ENCODE data around the gene ACOXL.

Gene ACOXL

DNA sequence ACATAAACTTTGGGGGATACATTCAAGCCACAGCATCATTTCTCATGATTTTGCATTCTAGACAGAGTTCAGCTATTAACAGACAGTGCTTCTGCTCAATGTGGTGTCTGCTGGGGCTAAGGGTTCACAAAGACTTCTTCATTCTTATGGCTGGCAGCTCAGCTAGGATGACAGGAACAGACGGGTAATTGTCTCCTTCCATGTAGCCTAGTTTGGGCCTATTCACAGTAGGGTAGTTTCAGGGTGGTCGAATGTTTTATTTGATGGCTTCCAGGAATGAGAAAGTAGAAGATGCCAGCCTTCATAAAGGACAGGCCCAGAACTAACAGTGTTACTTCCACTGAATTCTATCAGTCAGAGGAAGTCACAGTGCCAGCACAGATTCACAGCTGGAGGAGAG is 362.3 kb downstream of the ACOXL start:
- no peak overlapping the region for H3K4me3 ChIP-seq (ENCODE audit: low read depth, low read length)

DNA sequence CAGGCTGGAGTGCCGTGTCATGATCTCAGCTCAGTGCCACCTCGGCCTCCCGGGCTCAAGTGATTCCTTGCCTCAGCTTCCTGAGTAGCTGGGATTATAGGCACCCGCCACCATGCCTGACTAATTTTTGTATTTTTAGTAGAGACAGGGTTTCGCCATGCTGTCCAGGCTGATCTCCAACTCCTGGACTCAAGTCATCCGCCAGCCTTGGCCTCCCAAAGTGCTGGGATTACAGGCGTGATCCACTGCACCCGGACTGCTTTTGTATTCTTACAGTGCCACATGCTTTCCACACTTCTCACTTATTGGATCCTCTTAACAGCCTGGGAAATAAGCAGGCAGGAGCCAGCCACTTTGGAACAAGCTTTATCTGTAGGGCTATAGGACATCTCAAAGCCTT is 363.1 kb downstream of the ACOXL start:
- no peak overlapping the region for H3K4me3 ChIP-seq (ENCODE audit: low read depth, low read length)

DNA sequence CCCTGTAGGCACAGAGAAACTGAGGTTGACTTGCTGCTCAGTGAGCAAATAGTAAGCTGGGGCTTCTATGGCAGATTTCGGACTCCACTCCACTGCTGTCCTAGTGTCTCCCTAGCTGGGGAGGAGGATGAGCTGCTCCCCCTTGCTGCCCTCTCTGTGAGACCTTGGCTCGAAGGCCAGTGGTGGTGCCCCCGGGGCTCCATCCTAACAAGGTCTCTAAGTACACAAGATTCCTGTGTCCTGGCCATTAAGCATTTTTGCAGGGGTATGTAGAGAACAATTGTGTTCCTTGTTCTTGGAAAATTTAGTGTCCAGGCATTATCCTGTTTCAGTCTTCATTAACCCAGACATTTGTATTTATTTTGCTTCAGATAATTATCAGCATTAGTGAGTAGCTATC is 367.0 kb downstream of the ACOXL start:
- no peak overlapping the region for H3K4me3 ChIP-seq (ENCODE audit: low read depth, low read length)

DNA sequence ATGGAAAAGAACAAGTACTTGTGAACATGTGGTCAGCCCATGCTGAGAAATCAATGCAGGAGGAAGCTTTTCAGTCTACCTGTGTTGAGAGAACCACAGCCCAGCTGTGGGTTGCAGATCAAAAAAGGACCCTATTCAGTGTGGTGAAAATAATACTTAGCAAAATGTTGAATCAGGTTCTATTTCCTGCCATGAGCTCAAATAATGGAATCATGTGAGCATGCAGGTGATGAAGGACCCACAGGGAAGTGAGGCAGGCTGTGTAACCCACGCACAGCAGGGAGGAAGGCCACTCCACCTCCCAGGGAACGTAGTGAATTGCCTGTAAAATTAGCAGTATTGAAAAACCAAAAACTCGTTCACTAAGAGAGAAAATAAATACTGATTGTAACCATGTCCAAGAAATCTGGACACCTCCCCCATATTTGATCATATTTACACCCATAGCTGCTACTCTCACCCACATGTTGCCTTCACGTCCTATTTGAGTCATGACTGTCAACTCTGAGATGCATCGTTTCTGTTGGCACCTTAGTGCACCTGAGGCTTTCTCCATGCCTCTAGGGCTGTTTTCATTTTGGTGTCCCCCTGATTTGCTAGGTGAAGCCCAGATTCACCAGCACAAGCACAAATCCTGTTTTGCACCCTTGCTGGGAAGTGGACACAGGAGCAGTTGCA is 367.9 kb downstream of the ACOXL start:
- no peak overlapping the region for H3K4me3 ChIP-seq (ENCODE audit: low read depth, low read length)

DNA sequence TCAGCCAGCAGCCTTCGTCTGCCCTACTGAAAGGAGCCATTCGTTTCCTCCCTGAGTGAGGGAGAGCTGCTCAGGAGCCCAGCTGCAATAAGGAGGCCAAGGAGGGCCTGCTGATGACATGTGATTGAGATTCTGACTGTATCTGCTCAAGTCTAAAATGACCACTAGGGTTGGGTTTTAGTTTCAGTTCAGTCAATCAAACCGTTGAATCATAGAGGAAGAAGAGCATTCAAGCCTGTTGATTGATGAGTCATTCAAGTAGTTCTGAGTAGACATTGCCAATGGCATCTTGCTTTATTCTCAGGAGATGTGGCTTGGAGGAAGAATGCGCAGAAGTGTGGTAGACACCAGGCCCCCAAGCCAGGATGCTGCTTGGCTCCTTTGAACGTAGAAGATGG is 368.4 kb downstream of the ACOXL start:
- no peak overlapping the region for H3K4me3 ChIP-seq (ENCODE audit: low read depth, low read length)

DNA sequence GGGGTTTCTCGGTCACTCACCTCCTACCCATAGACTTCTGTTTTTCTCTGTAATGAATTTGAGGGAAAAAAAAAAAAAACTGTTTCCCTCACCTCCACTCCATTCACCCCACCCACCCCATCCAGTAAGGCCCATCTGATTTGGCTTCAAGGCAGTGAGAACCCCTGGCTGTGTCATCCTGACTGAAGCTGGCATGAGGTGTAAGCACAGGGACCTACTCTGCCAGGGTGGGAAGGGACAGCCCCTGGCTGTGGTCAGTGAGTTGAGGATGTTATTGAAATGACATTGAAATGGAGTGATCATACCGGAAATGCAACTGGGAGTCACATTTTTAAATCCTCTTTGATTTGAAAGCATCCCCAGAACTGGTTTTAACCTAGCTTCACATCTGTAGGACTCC is 369.2 kb downstream of the ACOXL start:
- H3K4me3 ChIP-seq (ENCODE audit: low read depth, low read length): no peak overlapping the region

DNA sequence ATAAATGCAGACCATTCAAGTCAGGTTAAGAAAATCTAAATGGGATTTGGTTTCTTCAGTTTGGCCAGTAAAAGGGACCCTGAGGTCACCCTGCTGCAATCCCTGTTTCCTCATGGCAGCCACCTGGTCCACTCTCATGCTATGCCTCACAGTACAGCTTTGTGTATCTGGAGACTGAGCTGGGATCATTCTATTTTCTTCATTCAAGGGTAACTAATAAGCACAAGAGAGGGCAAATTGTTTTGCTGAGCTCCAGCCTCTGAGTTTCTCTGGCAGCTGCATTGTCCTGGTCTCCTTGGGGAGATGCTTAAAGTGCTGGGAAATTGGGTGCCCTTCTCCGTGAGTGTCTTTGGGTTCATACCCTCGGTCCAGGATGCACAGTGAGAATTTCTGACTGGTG is 369.8 kb downstream of the ACOXL start:
- H3K4me3 ChIP-seq (ENCODE audit: low read depth, low read length): no peak overlapping the region

DNA sequence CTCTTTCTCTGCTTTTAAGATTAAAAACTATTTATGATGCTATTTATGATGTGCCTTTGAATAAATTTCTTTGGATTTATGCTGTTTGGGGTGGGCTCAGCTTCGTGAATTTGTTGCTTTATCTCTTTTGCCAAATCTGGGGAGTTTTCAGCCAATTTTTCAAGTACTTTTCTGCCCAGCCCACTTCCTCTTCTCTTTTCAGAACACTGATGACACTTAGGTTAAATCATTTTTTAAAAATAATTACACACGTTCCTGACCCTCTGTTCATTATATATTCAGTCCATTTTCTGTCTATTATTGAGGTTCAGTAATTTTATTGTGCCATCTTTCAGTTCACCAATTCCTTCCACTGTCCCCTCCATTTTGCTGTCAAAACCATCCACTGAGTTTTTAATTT is 373.6 kb downstream of the ACOXL start:
- no peak overlapping the region for H3K4me3 ChIP-seq (ENCODE audit: low read depth, low read length)

DNA sequence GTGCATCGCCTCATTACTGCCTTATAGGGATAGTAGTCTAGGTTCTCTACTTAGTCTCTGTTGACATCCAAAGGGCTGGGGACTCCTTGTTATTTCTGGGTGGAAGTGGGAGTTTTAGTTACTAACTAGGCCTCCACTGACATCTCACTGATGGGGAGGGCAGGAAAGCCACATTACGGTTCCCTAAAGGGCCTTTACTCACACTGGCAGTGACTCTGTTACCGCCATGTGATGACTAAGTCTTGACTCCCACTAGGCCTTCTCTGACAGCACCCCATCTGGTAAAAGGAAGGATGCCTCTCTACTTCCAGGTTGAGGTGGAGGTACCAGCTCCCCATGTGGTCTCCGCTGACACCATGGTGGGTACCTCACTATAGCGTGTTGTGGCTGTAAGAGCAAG is 374.3 kb downstream of the ACOXL start:
- H3K4me3 ChIP-seq (ENCODE audit: low read depth, low read length): no peak overlapping the region

DNA sequence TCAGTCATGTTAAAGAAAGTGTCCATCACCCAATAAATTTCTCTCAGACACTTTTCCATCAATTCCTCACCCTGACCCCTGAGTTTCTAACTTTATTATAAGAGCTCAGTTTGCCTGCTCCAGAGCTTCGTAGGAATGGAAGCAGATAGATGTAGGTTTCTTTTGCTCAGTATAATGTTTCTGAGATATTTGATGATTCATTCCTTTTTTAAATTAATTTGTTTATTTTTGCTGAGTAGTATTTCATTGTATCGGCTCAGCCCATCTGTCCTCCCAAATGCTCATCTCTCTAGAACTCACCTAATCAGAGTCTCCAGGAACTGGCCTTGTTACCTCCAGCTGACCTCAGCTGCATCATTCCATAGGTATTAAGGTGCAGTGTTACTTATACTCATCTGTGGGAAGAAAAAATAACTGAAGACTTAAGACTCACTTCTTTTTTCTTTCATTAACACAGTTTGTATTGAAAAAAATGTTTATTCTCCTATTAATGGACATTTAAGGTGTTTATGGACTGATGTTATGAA is 376.4 kb downstream of the ACOXL start:
- no peak overlapping the region for H3K4me3 ChIP-seq (ENCODE audit: low read depth, low read length)

DNA sequence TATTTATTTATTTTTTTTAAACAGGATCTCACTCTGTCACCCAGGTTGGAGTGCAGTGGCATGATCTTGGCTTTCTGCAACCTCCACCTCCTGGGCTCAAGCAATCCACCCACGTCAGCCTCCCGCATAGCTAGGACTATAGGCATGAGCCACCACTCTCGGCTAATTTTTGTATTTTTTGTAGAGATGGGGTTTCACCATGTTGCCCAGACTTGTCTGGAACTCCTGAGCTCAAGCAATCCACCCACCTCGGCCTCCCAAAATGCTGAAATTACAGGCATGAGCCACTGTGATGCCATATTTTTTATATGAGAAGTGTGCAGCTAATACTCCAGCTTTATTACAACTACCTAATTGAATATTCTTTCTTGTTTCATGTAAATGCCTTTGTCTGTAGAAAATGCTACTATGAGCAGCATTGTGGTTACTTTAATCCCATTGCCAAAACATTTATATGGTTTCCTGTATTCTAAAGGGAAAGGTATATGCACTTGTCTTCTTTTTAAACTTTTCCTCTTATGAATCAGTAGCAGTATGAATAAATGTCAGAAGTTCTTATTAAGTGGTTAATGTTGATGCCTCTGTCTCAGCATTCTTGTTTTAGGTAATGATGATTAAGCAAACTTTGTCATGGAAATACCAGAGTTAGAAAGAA is 378.9 kb downstream of the ACOXL start:
- H3K4me3 ChIP-seq (ENCODE audit: low read depth, low read length): no peak overlapping the region

DNA sequence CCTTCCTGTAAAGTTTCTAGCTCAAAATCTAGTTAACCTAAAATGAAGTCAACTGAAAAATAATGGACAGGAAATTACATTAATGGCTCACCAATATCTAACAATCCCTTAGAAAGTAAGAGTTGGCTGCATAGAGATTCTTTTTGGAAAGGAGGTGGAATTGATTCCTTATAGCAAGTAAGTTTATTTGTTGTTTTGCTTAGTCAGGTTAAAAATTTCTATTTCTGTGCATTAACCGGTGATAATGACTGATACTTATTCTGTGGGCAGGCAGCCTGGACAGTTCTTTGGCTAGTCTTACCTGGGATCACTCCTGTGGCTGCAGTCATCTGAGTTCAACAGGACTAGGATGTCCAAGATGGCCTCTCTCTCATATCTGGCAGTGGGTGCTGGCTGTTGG is 381.5 kb downstream of the ACOXL start:
- H3K4me3 ChIP-seq (ENCODE audit: low read depth, low read length): no peak overlapping the region

DNA sequence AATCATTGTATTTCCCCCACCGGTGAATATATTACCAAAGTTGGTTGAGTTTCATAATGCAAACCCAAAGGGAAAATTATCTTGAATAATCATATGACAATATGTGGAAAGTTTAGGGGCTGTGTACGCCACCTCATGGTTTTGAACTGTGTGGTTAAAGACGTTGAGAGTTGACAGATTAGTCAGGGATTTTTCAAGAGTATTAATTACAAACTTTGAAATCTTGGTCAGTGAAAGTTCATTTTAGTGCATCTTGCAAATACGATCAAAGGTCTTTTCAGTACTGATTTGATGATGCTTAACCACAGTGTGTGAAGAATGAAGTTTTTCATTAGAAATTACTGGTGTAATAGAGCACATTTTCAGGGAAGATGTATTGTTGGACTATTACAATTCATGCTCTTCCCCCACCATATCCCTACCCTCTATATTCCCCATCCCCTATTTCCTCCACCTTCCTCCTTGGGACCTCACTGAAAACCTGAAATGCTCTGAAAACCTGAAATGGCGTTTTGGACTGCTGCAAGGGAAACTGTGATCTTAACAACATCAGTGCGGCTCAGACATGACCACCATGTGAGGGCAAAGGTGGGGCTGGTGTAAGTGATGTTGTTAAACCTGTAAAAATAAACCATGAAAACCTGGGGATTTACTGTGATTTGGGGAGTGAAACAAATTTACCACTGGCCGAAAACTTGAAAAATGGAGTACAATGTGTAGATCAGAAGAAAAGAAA is 383.8 kb downstream of the ACOXL start:
- no peak overlapping the region for H3K4me3 ChIP-seq (ENCODE audit: low read depth, low read length)

DNA sequence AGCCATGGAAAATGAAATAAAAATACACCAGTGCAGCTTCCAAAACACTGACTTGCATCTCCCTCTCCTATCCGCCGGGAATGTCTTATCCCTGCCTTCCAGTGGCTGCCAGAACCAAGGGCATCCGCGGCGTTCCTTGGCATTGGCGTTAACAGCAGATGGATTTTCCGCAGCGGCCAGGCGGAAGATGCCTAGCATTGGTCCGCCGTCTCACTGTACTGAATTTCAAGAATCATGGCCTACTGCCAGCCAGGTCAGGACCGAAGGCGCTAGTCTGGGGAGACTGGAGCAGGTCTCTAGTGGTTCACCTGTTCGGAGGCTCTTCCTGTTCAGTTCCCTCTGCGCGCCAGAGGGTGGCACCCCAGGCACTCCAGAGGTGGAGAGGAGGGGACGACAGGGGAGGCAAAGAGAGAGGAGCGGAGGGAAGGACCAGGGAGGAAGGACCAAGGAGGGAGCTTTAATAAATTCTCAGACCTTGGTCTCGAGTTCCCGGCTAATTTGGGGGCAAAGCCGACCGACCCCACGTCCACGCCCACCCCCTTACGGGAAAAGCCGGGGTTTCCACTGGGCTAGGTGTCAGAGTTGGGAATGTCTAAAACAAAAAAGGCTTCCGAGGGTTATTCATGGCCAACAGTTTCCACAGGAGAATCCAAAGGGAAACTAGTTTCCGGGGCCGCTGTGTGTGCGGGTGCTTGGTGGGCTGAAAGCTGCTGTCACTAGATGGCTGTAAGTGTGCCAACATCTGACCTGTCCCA is 384.6 kb downstream of the ACOXL start:
- H3K4me3 ChIP-seq (ENCODE audit: low read depth, low read length): peak overlapping the region; percentile 18

DNA sequence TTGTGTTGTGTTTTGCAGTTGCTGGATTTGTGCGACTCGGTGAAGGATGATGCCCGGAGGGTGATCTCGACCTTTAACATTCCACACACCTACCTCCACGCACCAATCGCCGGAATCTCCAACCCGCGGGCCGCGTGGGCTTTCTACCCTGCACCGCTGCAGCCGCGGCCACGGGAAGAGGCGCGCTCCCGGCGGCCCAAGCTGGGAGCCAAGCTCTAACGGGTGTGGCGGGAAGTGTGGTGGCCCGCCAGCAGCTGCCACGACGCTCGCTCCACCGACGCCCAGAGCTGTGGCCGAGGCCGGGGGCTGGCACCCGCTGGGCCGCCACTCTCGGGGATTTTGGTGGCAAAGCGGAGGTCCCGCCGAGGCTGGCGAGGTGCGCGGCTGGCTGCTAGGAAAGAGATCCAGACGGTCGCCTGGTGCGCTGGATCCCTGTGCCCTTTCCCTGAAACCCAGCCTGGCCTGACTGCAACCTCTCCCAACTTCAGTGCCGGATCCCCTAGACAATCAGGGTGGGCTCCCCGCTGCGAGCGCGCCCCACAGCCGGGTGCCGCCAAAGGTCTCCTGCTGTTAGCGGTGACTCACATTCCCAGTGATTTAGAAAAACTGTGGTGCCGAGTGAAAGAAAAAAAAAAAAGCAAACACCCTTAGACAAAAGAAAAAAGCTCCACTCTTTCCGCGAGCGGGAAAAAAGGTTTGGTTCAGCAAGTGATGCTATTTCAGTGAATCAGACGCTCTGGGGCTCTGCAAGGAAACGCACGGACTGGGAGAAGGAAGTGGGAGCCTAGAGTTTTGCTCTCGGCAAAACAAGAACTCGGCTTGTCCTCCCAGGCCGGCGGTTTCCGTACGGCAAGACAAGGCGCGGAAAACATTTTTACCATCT is 385.5 kb downstream of the ACOXL start:
- peak overlapping the region; percentile 24 for H3K4me3 ChIP-seq (ENCODE audit: low read depth, low read length)

DNA sequence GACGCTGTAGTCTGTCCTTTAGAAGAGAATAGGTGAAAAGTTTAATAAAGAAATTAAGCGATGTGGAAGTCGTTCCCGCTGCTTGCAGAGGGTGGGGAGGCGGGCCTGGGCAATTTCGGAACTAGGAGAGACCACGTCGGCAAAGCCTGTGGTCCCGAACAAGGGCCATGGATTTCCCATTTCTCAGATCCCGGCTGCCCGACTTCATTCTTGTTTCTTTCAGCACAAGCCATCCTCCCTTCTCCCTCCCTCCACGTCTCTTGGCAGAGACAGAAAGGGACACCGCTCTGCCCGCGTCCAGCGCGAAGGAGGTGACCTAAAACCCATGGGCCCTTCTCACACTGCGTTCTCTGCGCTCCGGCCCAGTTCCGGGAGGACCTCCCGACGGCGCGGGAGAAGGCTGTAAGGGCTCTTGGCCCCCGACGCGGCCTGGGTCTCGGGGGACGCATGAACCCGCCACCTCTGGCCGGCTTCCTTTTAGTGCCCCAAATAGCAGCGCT is 386.2 kb downstream of the ACOXL start:
- peak overlapping the region; percentile 24 for H3K4me3 ChIP-seq (ENCODE audit: low read depth, low read length)

DNA sequence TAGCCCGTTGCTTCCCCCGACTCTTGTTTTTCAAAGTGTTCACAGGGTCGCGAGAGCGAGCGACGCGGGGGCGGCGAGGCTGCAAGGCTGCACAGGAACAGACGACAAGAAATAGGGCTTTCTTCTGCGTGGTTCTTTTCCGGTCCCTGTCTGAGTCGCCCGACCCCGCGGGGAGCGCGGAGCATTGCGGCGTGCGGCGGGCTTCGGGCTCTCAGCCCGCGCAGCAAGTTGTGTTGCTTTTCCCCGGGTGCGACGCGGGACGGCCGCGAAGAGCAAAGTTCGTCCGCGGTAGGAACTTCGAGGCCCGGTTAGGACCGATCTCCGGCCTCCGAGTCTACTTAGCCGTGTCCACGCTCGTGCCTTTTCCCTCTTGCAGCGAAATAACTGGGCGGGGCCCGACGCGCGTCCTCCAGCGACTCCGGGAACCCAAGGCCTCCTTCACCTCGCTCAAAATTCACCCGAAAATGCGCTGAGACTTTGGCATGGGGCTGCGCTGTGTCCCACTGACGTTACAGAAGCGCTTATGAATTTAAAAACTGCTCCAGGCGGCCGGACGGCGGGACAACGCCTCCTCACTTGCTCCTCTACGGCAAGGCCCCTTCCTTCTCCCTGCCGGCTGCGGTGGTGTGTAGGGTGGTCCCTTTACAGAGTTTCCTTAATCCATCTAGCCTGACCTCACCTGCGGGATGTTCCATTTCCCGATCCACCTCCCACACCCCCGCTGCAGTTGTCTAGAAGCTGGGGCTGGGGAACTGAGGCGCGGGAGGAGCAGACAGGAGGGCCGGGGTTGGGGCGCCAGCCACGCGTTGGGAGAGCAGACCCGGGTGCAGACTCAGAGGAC is 386.8 kb downstream of the ACOXL start:
- H3K4me3 ChIP-seq (ENCODE audit: low read depth, low read length): peak overlapping the region; percentile 24

DNA sequence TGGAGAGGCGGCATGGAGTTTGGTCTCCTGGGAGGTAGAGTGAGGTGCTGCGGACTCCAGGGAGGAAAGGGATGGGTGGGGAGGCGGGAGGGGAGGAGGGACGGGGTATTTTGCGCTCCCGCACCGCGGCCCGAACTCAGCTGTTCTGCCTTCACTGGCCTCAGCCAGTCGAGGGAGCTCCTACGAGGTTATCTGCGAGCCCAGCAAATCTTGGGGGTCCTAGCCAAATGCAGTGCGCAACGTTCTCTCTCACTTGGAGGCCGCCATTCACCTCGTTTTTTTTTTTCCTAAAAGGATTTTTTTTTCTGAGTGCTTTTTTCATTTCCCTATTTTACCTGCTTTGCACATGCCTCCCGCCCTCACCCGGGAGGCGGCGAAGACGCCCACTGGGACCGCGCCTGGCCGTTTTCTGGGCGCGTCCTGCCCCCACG is 387.5 kb downstream of the ACOXL start:
- peak overlapping the region; percentile 35 for H3K4me3 ChIP-seq (ENCODE audit: low read depth, low read length)
